Measurements from ENCODE around the gene GALNT10. TPM values are rescaled to one million over a fixed set of nuclear protein-coding genes. Genes with fewer than 3 reads are reported as not detected.
A peak's percentile ranks its signal among the peaks of the same experiment; 100 is the strongest.

Gene GALNT10
- polyA plus RNA-seq, 1 of the 3 experiments (the other 2 are of a cell fraction), result 56.3 TPM

- CTCF ChIA-PET, result interaction anchor here (1.0 to 1.4 kb wide), 2 partner anchors 45 to 201 kb away, joined by 3 read pairs; no protein-coding TSS in a partner anchor
- no peak for DNase-seq
Measured at GRCh38 chr5:154273028-154273617, 82.6 kb downstream of the GALNT10 start.

GRCh38 chr5:154273963-154274827 lies 83.7 kb downstream of the GALNT10 start:
- no peak overlapping the region for H2AFZ ChIP-seq (ENCODE audit: low read depth)
- H4K20me1 ChIP-seq (ENCODE audit: insufficient read depth), result 0 out of 2 replicates have a peak, but pooled peaks cover 3% of the 10 kb centered on the region
- no peak for DNase-seq
- no peaks in the 10 kb centered on the region for H3K27me3 ChIP-seq (ENCODE audit: insufficient read depth)
- peaks cover 14 to 36% of the 10 kb centered on the region in 2 experiments; a peak in 3 of 4 replicates for H3K4me1 ChIP-seq (ENCODE audit: control insufficient read depth in 1 of 2, insufficient read depth in 2 of 2, low read depth in 1 of 2, low read length in 1 of 2)
- H3K36me3 ChIP-seq (replicated peaks in 1 of 2; ENCODE audit: control insufficient read depth in 1 of 2, insufficient read depth in 2 of 2, low read length in 1 of 2), result peaks cover 0 to 8% of the 10 kb centered on the region in 2 experiments
- no peak overlapping the region for H3K4me3 ChIP-seq (ENCODE audit: low read depth in 2 of 2, low read length in 1 of 2)
- ChIA-PET POLR2A (no interaction called here), CTCF (interaction anchor here (0.6 to 1.4 kb wide), 3 partner anchors 9 to 622 kb away, joined by 3 to 4 read pairs (median 3); no protein-coding TSS in a partner anchor)
- TF ChIP-seq FOSL2 (IDR thresholded peaks at IDR 0.05; ENCODE audit: borderline replicate concordance, low read depth), result no peak
- TF ChIP-seq RCOR1 (IDR thresholded peaks at IDR 0.05; ENCODE audit: low read length), result peak; percentile 32; the same call in 1 of the 2 replicates
- no peak for TF ChIP-seq RFX5 (IDR thresholded peaks at IDR 0.05; ENCODE audit: low read length)
- TF ChIP-seq GABPA (IDR thresholded peaks at IDR 0.05; ENCODE audit: low read depth), result no peak
- TF ChIP-seq ZBTB33 (IDR thresholded peaks at IDR 0.05; ENCODE audit: borderline replicate concordance, low read depth), result no peak
- 0 out of 2 replicates have a peak, but pooled peaks have one; percentile 13 for TF ChIP-seq GATA2 (CRISPR knock-in tag; IDR thresholded peaks at IDR 0.05)
- H3F3A ChIP-seq (replicated peaks; ENCODE audit: insufficient read depth), result peaks cover 14% of the 10 kb centered on the region
- no peaks in the 10 kb centered on the region for H3K9me3 ChIP-seq
- H3K9ac ChIP-seq, result no peak overlapping the region
- H3K27ac ChIP-seq (ENCODE audit: low read depth in 2 of 2, low read length in 1 of 2), result 0 out of 4 replicates have a peak overlapping the region, but pooled peaks of 1 of the 2 experiments have one; percentile 14
- H3K9me2 ChIP-seq, result no peaks in the 10 kb centered on the region
- no peak overlapping the region for H3K4me2 ChIP-seq
- 100% methylated on average over 2 of the region's 2 CpGs for WGBS (ENCODE audit: low lambda C conversion rate)
- peaks cover 81% of the 10 kb centered on the region for H3K79me2 ChIP-seq (ENCODE audit: insufficient read depth)

More at GRCh38 chr5:154273028-154273617, 82.6 kb downstream of the GALNT10 start:
- Histone ChIP-seq H3K9ac (no peak overlapping the region), H3K79me2 (ENCODE audit: insufficient read depth) (peaks cover 80% of the 10 kb centered on the region), H3K27ac (ENCODE audit: low read depth in 2 of 2, low read length in 1 of 2) (0 out of 4 replicates have a peak overlapping the region, but pooled peaks of 1 of the 2 experiments have one; percentile 14), H2AFZ (ENCODE audit: low read depth) (no peak overlapping the region), H3K4me2 (0 out of 2 replicates have a peak overlapping the region, but pooled peaks have one; percentile 17), H3K9me3 (no peaks in the 10 kb centered on the region), H3K9me2 (no peaks in the 10 kb centered on the region), H3F3A (replicated peaks; ENCODE audit: insufficient read depth) (peaks cover 13% of the 10 kb centered on the region), H3K4me1 (ENCODE audit: control insufficient read depth in 1 of 2, insufficient read depth in 2 of 2, low read depth in 1 of 2, low read length in 1 of 2) (peaks cover 14 to 35% of the 10 kb centered on the region in 2 experiments; a peak in 3 of 4 replicates), H4K20me1 (ENCODE audit: insufficient read depth) (0 out of 2 replicates have a peak, but pooled peaks cover 3% of the 10 kb centered on the region), H3K4me3 (ENCODE audit: low read depth in 2 of 2, low read length in 1 of 2) (no peak overlapping the region), H3K36me3 (replicated peaks in 1 of 2; ENCODE audit: control insufficient read depth in 1 of 2, insufficient read depth in 2 of 2, low read length in 1 of 2) (peaks cover 0 to 13% of the 10 kb centered on the region in 2 experiments), H3K27me3 (ENCODE audit: insufficient read depth) (no peaks in the 10 kb centered on the region)
- POLR2A ChIA-PET, result interaction anchor here (0.7 kb wide), 1 partner anchor 79 kb away, joined by 3 read pairs; no protein-coding TSS in a partner anchor
- TF ChIP-seq GABPA (IDR thresholded peaks at IDR 0.05; ENCODE audit: low read depth) (no peak), USF2 (IDR thresholded peaks at IDR 0.05; ENCODE audit: borderline replicate concordance, low read depth, low read length) (no peak), CHD2 (IDR thresholded peaks at IDR 0.05; ENCODE audit: low read length, partially characterized antibody) (no peak), ELF1 (IDR thresholded peaks at IDR 0.05) (no peak), SIN3A (IDR thresholded peaks at IDR 0.05; ENCODE audit: borderline replicate concordance, low read depth, low read length) (no peak), YY1 (IDR thresholded peaks at IDR 0.05; ENCODE audit: low read depth) (no peak), FOSL2 (IDR thresholded peaks at IDR 0.05; ENCODE audit: borderline replicate concordance, low read depth) (no peak), SMC3 (IDR thresholded peaks at IDR 0.05; ENCODE audit: low read depth, low read length) (no peak), TEAD4 (IDR thresholded peaks at IDR 0.05; ENCODE audit: borderline replicate concordance, insufficient read depth) (no peak), GATA2 (CRISPR knock-in tag; IDR thresholded peaks at IDR 0.05) (no peak), NFIC (IDR thresholded peaks at IDR 0.05; ENCODE audit: borderline replicate concordance) (no peak)
- 36% methylated on average over 3 of the region's 3 CpGs for WGBS (ENCODE audit: low lambda C conversion rate)
